Stimulated activated CD8-positive, alpha-beta memory T cell treated with anti-CD3 and anti-CD28 coated beads, Interleukin-4, amount 100 ng/mL, for 24 hours (primary cell): ENCODE measurements around the gene MSI2.

Experiments used
- DNase-seq: peaks from one replicate; pipeline ENCODE4 v3.0.0-alpha.2; 2020; ENCODE audit warnings: low read depth

Gene MSI2

DNA sequence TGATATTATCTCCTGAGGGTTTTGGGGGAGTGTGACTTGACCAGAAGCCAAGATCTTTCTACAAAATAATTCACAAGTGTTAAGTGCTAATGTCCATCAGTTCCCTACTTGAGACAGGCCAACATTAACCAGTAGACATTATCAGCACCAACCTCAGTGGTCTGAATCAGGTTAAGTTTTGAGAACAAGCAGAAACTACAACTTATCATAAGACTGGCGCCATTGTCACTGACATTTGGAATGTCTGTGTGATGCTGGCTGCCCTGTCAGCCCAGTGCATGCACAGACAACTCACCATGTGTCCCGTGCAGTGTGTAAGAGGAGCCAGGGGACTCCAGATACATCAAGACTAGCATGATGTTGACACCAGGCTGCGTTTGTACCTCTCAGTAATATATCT is 412.0 kb downstream of the MSI2 start:
- DNase-seq: no peak

DNA sequence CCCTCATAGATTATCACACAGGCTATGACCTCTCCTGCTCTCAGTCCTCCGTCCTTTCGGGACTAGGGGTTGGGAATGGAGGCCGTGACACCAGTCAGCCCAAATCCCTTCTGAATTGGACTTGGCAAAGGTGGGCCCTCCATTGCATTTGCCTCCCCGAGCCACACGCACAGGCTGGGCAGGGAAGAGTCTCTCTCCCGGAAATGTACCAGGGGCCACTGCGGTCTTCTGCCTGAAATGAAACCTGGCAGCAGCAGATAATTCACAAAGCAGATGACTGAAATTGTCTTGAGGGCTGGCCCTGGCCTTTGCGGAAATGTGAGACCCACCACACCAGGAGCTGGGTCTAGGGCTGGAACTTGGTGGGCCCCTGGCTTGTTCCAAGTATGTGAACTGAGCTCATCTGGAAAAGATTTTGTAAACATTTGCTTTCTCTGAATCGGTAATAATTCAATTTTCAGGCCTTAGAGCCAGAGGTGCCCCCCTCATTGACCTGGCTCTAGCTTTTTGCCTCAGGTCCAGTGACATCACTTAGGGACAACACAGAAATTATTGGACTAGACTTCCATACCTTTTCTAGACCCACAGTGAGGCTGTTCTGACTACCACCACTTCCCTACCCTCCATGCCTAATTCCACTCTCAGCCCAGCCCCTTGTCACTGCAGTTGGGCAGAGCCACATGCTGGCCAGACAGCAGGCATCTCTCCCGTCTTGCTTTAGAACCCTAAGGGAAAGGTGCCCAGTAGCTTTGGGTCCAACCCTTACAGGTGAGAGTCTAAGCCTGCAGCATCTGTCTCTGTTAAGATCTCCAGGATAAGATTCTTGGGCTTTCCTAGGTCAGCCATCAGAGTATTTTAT is 413.6 kb downstream of the MSI2 start:
- DNase-seq: no peak

DNA sequence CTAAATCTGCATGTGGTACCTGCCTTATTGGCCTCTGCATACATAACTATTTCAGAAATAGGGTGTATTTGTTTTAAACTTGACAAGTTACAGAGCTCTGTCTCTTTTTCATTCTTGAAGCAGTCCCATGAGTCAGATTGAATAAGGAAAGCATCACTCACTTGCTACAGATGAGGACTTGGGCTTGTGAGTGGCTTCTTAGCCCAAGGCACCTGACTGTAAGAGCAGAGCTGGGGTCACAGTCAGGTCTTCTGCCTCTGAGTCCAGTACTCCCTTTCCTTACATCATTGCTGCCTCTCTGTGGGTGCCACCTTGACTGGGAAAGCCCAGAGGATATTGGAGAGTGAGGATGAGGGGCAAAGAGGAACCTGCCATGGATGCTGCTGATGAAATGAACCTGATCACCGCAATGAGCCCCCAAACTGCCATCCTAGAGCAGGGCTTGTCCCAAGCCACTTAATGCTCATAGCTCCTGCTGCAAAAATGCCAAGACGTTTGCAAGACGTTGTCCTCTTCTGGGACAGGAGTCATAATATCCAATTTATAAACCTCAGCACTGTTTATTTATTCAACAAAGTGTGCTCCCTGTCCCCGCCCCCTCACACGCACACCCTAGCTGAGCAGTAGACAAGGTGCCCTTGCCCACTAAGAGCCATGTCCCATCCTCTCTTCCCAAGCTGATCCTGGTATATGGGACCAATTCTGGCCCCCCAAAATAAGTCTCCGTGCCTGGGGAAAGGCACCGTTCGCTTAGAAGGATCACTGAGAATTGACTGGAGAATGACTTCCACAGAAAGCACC is 414.6 kb downstream of the MSI2 start:
- no peak for DNase-seq

DNA sequence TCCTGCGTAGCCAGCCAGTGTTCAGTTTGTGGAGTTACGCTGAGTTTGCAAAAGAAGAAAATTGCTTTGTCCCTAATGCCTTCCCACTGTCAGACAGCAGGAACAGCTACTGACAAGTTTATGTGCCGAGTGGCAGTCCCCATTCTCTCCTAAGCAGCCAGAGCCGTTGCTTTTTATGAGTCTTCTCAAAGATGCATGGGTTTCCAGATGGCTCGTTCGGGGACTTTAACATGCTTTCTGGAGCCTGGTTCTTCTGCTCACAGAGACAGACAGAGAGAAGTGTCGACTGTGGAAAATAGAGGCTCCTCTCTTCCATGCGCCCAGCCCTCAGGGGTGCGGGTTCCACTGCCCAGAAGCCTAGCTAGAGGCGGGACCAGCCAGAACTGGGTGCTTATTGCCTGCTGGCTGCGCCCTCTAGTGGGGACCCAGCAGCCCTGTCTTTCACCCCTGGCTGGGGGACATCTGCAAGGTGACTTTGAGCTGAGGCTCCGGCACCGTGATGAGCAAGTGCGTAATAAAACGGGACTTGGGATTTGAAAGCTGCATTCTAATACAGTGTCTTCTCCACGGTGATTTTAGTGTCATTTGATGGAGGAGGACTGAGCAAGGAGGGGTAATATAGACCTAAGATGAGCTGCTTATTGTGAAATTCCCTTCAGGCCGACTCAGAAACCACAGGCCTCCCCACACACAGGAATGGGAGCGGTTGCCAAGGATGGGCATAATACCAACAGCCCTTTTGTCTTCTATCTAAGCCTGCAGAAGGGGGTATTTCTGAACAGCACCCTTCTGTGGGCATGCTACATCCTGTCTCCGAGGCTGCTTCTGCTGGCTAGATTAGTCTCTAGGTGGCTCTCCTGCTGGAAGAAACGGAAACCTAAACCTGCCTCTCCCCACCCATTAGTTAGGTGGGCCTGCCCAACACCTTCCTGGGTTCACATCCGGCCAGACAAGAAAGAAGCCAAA is 415.6 kb downstream of the MSI2 start:
- DNase-seq: peak; percentile 46

DNA sequence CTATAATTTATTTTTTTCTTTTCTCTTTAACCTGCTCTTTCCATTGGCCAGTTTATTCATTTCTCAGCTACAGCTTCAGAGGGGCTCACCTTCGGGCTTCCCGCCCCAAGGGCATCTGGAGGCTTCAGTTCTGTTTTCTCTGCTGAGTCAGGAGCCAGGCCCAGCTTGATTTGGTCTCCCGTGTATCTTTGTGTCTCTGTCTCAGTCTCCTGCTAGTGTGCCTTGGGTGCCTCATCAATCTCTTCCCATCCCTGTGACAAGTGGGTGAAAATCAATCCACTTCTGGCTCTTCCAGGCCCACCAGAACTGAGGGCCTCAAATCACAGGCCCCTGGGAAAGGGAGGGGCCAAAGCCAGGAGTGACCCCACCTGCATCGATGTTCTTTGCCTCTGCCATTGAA is 416.6 kb downstream of the MSI2 start:
- DNase-seq: no peak

DNA sequence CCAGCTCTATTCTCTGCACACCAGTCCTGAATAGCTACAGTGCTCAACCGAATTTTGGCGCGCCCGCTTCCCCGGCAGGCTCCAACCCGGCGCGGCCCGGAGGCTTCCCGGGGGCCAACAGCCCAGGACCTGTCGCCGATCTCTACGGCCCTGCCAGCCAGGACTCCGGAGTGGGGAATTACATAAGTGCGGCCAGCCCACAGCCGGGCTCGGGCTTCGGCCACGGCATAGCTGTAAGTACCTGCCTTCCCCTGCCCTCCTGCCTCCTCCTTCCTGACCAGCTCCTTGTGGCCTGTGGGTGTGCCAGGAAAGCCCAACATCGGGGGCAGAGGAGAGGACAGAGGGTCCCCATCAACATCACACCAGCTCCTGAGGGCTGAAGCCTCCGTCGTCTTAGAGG is 418.6 kb downstream of the MSI2 start:
- DNase-seq: no peak

DNA sequence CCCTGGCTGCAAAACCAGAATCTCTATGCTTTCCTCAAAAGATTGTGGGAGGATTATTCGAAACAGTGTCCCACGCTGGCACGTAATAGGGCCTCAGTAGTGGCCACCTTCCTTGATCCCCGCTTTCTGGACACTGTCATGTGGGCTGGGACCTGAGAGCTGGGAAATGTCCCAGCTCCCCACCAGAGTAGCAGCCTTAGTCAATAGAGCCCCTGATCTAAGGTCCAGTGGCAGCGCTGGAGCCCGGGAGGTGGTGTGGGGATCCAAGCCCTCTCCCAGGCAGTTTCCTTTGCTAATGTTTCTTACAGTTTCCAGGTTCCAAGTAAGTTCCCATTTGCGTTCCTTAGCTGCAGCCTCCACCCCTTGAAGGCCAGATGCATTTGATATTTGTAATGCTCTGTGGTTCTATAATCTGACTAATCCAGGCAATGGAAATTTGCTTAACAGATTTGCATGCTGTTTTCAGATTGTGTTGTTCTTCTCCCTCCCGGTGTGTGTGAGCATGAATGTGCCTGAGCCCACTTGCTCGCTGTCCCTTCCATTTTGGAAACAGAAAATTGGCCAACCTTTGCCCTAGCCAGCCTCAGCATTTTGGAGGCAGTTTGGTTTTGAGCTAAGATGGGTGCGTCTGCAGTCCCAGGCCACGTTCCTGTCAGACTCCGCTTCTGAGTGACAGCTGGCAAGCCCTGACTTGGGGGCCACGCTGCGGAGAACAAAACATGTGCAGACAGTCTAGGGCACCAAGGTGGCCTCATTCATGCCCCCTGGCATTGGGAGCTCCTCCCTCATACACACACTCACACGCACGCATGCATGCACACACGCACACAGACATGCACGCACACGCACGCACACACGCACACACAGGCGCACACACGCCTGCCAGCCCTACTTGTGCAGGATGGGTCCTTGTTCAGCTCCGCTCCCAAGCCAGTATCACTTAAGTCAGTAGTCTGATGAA is 419.4 kb downstream of the MSI2 start:
- no peak for DNase-seq

DNA sequence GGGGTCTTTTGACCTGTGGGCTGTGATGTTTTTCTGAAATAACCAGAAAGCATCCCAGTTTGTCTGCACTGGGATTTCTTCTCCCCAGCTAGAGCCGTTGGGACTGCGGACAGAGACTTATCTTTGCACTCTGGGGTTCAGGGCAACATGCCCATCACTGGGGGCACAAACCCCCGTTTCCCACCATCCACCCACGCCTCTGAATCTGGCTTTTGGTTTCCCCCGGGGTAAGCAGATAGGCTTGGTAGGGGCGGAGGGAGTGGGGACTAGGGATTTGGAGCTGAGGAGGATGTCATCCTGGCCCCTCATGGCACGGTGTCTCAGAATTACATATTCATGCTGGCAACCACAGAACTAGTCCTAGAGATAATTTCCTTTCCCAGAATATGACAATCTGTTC is 420.2 kb downstream of the MSI2 start:
- no peak for DNase-seq

DNA sequence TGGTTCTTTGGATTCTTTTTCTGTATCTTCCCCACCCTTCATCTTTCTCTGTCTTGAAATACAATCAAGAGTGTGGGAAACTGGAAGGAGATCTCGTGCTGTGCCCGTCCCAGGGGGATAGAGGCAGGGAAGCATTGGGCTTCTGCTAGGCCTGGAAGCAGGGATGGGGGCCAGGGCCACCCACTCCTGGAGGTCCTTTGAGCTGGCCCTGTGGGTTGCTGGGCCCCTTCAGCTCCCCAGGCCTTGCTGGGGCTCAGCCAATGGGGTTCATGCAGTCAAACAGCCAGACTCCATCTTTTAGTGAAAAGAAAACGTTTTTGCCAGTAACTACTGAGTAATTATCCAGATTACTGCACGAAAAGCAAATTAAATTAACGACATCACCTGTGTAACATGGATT is 421.0 kb downstream of the MSI2 start:
- DNase-seq: no peak

DNA sequence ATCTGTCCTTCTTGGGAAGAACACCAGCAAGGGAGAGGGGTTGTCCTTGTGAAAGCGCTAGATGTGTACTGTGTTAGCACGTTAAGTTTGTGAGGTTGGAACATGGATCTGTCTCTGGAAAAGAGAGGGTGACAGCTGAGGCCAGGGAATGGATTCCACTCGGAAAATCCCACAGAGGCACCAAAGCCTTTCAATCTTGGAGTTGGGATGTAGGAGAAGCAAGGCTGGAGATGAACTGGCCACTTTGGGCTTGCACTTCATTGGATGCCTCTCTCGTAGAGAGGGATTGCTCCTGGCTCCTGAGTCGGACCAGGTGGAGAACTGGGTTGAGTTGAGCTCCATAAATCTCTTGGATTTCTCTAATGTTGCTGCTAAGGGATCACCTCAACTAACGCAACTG is 421.5 kb downstream of the MSI2 start:
- DNase-seq: no peak

DNA sequence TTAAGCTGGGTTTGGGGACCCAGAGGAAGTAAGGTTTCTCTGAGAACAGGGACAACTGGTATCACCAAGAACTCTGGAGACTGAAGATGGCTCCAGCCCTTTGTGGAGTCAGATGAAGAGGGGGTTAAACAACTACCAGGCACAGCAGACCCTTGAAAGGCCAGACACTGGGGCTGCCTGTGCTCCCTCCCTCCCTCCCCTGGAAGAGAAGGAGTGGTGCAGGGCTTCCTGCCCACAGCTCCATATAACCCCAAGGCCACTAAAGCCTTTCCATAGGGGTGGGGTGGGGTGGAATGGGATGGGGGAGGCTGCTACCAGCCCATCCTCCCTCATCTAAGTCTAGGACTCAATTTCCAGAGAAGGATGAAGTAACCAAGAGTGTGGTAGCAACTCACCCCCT is 422.1 kb downstream of the MSI2 start:
- DNase-seq: no peak

DNA sequence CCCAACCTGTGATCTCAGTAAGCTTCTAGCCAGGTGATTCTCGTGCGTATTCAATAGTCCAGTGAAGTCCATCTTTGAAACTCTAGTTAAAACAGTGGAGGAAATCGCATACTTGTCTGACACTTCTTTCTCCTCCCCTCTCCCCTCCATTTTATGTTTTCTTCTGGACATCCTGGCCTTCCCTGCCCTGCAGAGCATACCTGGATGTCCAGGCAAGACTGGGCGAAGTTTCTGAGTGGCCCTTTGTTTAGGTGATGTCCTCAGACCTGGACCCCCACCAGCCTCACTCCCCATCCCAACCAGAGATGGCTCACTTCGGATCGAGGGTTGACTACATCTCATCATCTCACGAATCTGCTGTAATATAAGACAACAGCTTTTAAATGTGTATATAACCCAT is 423.0 kb downstream of the MSI2 start:
- no peak for DNase-seq

DNA sequence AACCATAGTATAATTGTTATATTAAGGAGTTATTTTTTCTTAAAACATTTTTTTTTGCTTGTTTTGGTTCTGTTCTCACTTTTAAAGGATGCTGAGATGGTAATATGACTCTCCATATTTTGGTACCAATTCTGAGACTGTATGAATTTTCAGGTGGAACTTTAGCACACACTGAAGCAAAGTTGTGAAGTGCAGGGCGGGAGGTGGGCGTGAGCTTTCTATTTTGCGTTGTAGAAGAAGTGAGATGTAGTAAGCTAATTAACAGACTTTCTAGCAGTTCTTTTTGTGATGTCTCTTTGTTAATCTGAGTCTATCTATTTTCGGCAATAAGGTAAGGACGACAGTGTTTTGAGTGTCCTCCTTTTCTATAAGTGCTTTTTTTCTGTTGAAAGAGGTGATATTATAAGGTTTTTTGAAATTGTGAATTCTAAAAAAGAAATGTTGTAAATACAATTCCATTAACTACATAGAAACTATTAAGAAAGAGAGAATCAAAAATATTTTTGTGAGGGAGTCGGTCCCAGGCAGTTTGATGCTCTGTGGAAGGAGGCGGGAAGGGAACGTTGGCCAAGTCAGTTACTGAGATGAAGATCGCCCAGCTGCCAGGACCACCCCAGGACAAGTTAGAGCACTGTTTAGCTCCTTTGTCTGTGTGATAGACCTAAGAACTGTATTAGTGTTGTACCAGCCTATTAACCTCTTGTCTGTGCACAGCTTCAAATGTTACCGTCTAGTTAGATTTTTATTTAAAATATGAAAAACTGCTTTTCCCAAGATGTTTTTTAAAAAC is 423.8 kb downstream of the MSI2 start:
- no peak for DNase-seq

DNA sequence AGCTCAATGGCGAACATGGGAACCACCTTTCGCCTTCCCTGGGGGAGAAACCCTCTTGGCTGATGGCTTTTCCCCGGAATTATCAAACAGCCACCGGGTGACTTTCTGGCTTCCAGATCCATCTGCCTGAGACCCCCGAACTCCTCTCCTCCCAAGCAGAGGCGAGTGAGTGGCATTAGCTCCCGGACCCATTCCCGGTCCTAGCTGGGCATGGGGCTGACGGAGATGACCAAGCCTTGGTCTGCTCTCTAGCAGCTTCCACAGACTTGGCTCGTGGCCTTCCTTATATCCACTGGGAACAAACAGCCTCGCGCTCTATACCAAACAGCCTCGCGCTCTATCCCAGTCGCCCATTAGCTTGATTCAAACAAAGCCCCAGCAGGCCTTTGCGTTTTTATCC is 426.4 kb downstream of the MSI2 start:
- DNase-seq: no peak

DNA sequence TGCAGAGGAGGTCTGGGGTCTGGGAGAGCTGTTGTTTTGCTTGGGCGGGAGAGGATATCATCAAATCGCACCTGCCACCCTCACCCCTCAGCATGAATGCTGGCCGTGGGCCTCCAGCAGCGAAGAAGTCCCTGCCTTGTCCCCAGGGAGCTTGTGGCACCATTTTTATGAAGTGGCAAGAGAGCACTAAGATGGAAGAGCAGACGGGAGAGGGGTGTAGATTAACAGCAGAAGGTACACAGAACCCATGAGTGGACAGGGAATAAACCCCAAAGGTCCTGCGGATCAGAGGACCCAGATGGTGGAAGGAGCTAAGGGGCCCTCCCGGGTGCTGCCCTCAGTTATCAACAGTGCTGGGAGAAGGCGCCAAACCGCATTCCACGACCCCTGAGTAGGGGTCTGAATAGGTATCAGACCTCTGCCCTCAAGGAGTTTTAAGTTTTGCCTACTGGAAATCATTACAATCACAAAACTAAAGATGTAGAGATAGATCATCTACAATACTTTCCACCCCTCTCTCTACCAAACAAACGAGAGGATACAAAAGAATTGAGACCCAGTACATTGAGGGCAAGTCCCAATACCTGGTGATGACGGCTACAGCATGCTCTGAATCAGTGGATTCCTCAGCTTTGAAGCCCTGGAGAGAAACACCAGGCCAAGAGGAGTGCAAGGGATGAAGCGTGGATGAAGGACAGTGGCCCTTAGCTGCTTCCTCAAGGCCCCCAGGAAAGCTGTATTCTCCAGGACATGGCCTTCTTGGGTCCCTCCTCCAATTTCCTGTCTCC is 428.6 kb downstream of the MSI2 start:
- no peak for DNase-seq

DNA sequence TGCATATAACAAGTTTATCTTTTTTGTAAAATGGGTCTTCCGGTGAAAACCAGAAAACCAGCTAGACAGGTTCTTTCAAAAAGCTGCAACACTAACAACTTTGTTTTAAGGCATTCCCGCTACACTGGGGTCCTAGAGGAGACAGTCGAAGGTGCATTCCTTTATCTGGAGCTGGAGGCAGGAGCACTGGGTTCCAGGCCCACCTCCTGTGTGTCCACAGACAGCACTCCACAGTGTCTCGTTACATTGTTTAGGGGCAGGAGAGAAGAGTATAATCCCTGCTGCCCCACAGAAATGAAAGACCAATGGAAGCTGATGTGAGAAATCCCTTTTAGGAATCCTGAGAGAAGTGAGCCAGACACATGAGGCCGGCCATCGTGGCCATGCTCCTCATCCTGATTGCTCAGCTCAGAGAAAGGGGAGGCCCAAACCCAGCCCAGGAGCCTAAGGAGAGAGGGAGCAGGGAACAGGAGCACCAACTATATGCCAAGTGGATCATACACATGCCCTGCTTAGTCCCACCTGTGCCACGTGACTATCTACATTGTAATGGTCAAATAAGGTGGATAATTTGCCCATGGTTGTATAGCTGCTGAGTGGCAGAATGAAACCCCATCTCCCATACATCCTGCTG is 429.3 kb downstream of the MSI2 start:
- no peak for DNase-seq

DNA sequence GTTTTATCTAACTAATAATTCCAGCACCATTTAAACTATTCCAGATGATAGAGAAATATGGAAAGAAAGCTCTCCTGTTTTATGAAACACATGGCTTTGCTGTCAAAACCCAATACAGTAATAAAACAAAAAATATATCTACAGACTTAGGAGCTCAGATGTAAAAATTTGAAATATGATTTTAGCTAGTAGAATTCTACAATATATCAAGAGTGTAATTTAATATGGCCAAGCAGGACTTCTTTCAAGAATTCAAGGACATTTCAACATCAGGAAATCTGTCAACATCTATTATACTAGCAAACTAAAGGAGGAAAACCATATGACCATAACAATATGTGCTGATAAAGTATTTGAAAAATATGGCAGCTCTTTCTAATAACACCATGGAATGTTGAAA is 431.3 kb downstream of the MSI2 start:
- no peak for DNase-seq

DNA sequence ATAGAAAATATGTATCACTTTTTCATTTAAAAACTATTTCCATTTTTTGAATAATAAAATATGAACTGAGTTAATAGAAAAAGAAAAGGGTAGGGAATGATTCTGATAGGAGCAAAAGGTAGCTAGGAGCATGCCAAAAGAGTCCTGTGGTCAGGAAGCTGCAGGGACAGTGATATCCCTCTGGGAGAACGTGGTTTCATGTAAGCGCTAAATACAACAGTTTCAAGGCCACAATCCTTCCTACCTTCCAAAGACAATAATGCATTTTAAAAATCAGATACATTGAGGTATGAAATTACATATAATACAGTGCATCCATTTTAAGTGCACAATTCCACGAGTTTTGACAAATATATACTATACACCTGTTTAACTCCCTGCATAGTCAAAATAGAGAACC is 432.9 kb downstream of the MSI2 start:
- DNase-seq: no peak

DNA sequence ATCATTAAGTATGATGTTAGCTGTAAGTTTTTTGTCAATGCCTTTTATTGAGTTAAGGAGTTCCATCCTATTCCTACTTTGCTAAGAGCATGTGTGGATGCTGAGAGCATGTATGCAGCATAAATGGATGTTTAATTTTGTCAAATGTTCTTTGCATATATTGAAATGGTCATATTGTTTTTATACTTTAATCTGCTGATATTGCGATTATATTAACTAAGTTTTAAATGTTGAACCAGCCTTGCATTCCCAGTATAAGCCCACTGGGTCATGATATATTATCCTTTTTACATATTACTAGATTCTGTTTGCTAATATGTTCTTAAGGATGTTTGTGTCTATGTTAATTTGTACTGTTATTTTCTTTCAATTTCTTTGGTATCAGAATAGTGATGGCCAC is 435.6 kb downstream of the MSI2 start:
- DNase-seq: no peak
